Posterior vena cava (tissue), 2 donors: Measurements from ENCODE around the gene ASIC1. TPM values are rescaled to one million over a fixed set of nuclear protein-coding genes. Genes with fewer than 3 reads are reported as not detected.

Experiments
- DNase-seq: peaks from one replicate; pipeline ENCODE4 v3.0.0-alpha.2; 2020; ENCODE audit warnings: low spot score
- intact Hi-C, 2 donors: fragments of 100-400 bp; cut with DNase I; formaldehyde crosslinking; loops; one replicate each; pipeline versions ENCODE4 v1.14.1 to v1.14.2; 2022 to 2023
- total RNA-seq, 2 donors: library from RNA; stranded (reverse); fragmentation: NEBNext Ultra II Directional; extraction: Animal tissue kit (Norgen Biotek cat#: 25700); gene quantifications; one replicate each; pipeline ENCODE4 v1.2.1, GENCODE V29; 2021
- donor health status: DM: yes; HTN: yes; CAD: no.
- donor health status: DM: yes; HTN: yes; CAD: no.

Gene ASIC1
- total RNA-seq, 2 donors from 2014 or later: 2.5 to 4.2 TPM

DNA sequence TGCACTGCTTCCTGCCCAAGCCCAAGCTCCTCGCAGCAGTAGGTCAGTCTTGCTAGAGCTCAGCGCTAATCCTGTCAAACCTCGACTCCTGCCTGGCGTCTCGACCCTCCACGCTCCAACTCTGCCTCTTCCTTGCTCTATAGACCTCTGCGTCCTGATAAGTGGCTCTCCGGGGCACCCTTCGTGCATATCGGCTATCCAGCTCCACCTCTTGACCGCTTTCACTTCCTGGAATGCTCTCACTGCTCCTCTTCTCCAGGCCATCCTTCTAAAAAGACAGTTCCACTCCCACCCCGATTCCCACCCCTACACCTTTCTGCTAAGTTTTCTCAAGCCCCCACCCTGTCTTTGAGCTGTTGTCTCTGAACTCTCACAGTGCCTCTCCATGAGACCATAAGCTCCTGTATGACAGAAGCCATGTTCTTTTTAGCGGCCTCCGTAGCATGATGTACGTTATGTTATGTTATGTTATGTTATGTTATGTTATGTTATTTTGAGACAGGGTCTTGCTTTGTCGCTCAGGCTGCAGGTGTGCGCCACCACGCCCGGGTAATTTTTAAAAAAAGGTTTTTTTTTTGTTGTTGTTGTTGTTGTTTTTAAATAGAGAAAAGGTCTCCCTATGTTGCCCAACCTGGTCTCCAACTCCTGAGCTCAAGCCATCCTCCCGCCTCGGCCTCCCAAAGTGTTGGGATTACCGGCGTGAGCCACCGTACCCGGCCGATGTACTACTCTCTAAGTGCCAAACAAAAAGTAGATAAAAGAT lies 55.2 kb downstream of the ASIC1 start:
- peak; percentile 66 for DNase-seq
- intact Hi-C loops: no loop called here

DNA sequence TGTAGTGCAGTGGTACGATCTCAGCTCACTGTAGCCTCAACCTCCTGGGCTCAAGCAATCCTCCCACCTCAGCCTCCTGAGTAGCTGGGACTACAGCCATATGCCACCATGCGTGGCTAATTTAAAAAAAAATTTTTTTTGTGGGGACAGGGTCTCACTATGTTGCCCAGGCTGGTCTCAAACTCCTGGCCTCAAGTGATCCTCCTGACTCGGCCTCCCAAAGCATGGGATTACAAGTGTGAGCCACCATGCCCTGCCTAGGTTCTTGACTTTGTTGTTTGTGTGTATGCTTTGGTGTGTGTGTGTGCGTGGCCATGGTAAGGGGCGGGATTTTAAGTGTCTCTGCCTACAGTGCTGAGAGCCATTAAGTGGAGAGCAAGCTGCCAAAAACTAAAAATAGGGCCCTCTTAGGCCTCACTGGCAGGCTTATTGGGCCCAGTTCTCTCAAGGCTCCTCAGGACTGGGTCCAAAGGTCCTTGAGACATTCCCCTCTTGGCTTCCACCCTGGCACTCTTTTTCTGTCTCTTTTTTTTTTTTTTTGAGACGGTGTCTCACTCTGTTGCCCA lies 59.7 kb downstream of the ASIC1 start:
- intact Hi-C loops: no loop called here
- DNase-seq: peak; percentile 49

DNA sequence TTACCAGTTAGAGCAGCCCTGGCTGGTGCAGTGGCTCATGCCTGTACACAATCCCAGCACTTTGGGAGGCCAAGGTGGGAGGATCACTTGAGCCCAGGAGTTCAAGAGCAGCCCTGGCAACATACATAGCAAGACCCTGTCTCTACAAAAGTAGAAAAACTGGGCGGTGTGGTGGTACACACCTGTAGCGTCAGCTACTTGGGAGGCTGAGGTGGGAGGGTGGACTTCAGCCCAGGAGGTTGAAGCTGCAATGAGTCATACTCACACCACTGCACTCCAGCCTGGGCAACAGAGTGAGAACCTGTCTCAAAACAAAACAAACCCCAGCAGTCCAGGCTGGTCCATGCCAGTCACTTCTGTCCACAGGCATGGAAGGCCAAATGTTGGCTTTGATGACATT lies 62.0 kb downstream of the ASIC1 start:
- intact Hi-C loops: no loop called here
- no peak for DNase-seq

DNA sequence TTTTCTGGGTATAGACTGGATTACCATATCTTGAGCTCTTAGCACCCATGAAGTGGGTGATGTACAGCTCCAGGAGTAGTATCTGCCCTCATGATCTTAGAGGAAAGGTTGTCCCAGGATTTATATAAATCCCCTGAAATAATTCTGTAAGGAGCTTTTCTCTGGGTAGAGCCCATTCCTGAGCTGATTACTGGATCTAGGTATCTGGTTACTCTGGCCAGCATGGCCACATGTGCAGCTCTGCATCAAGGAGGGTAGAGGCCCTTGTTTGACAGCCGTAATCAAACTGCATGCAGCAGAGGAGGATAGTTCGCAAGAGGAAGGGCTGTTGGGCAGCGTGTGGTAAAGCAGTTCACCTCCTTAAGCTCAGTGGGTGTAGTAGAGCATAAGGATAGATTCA lies 63.1 kb downstream of the ASIC1 start:
- intact Hi-C loops: no loop called here

DNA sequence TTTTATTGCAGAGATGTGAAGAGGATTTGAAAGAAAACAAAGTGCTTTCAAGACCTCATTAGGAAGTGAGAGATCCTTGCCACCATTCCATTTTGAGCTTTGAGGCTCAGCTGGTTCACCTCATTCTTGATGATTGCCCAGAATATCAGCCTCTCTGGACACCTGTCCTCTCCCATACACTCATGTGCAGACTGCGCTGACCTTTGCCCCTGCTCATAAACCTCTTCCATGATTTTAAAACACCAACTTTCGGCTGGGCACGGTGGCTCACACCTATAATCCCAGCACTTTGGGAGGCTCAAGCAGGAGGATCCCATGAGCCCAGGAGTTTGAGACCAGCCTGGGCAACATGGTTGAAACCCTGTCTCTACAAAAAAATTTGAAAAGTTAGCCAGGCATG lies 63.6 kb downstream of the ASIC1 start:
- DNase-seq: no peak
- intact Hi-C loops: no loop called here

More for the DNA sequence above, 63.1 kb downstream of the ASIC1 start:
- DNase-seq: no peak

DNA sequence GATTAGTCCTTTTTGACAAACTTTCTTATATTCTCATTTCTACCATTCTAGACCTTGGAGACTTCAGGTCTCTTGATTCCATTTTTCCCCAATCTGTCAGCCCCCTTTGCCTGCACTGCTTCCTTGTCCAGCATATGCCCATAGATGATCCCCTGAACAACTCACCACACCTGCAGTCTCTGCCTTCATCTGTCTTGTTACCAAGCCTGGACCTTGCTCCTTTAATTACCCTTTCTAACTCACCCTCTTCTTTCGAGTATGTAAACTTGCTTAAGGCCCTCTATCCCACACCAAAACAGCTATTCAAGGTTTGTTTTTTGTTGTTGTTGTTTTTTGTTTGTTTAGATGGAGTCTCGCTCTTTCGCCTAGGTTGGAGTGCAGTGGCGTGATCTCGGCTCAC lies 64.2 kb downstream of the ASIC1 start:
- intact Hi-C loops: no loop called here
- DNase-seq: no peak

DNA sequence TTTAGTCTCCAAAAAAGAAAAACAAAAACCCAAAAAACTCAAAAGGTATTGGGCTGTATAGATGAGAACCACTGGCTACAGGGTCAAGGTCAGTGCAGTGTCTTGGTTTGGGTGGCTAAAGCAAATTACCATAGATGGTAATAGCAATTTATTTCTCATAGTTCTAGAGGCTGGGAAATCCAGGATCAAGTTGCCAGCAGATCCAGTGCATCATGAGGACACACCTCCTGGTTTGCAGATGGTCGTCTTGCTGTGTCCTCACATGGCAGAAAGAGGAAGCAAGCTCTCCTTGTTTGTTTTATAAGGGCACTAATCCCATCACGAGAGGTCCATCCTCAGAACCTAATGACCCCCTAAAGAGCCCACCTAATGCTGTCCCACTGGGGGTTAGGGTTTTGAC lies 65.8 kb downstream of the ASIC1 start:
- intact Hi-C loops: no loop called here
- no peak for DNase-seq

DNA sequence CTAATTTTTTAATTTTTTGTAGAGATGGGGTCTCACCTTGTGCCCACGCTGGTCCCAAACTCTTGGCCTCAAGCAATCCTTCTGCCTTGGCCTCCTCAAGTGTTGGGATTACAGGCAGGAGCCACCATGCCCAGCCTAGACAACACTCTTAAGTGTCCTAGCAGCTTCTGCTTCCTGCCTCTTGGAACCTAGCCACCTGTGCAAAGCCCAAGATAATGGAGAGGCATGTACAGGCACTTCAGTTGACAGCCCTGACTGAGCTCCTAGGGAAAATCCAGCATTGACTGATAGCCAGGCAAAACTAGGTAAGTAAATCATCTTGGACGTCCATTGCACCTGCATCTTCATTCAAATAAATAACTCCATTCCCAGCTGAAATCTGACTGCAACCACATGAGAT lies 70.2 kb downstream of the ASIC1 start:
- intact Hi-C loops: no loop called here
- no peak for DNase-seq

DNA sequence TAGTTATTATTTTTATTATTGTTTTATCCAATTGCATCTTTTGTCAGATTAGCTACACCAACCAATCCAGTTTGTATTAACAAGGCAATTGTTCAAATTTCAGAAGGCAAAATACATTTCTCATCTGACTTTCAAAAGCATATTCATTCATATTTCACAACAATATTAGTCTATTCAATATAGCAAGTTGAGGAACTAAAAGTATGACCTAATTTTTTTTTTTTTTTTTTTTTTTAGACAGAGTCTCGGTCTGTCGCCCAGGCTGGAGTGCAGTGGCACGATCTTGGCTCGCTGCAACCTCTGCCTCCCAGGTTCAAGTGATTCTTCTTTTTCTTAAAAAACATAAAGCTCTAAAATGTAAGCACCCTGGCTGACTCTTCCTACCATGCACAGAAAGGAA lies 71.9 kb downstream of the ASIC1 start:
- no peak for DNase-seq
- intact Hi-C loops: no loop called here

DNA sequence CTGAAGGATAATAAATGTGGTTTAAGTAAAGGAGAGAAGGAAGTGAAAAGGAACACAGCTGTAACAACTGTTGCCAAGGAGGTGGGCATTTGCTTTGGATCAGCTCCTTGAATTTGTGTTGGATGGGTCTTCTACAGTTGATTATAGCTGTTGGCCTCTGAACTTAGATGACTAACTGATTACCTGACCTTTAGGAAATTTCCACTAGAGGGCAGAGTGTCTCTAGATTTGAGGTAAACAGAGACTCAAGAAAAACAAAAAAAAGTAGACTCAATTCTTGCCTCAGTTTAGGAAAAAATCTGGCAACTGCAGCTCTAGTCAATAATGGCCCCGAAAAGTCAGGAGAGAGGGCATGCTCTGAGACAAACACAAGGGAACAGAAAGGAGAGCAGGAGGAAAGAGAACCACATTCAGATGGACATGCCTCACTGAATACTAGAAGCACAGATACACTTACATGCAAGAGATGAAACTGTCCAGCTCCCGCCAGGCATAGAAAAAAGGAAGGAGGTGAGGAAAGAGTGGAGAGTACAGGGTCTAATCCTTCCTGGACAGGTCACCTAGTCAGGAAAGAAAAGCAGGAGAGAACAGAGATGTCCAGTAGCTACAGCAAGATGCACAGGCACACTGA lies 75.2 kb downstream of the ASIC1 start:
- DNase-seq: no peak
- intact Hi-C loops: no loop called here

Other genes starting within 250 kb of the ASIC1 start
- 10 to 100 TPM; 16.2 to 22.4 TPM for gene NCKAP5L, start 229.2 kb upstream of the ASIC1 start, total RNA-seq
- gene BCDIN3D, start 214.5 kb upstream of the ASIC1 start, total RNA-seq: 1 to 10 TPM; 2.5 to 4.0 TPM
- 1 to 10 TPM; 1.8 to 2.5 TPM for gene FAIM2, start 153.7 kb upstream of the ASIC1 start, total RNA-seq
- under 1 TPM; 0.33 to 0.42 TPM for gene AQP2, start 106.9 kb upstream of the ASIC1 start, total RNA-seq
- gene AQP5, start 95.7 kb upstream of the ASIC1 start, total RNA-seq: not detected
- gene AQP6, start 84.6 kb upstream of the ASIC1 start, total RNA-seq: under 1 TPM in 1 of 2 donors, not detected in 1; 0.05 TPM
- gene RACGAP1, start 32.1 kb upstream of the ASIC1 start, total RNA-seq: 10 to 100 TPM in 1 of 2 donors, 1 to 10 TPM in 1; 9.9 to 10.5 TPM
- gene SMARCD1, start 27.7 kb downstream of the ASIC1 start, total RNA-seq: 10 to 100 TPM; 27.9 to 33.0 TPM
- gene GPD1, start 46.4 kb downstream of the ASIC1 start, total RNA-seq: 1 to 10 TPM; 1.5 to 4.5 TPM
- 10 to 100 TPM; 44.7 to 54.3 TPM for gene COX14, start 54.6 kb downstream of the ASIC1 start, total RNA-seq
- gene CERS5, start 109.8 kb downstream of the ASIC1 start, total RNA-seq: 10 to 100 TPM; 43.3 to 44.0 TPM
- 100 to 1,000 TPM in 1 of 2 donors, 10 to 100 TPM in 1; 80.2 to 103 TPM for gene LIMA1, start 225.9 kb downstream of the ASIC1 start, total RNA-seq